Measurements from ENCODE around the gene WDR72. TPM values are rescaled to one million over a fixed set of nuclear protein-coding genes. Genes with fewer than 3 reads are reported as not detected.

Gene WDR72
- total RNA-seq, 1 experiment from 2014 or later: 0.17 TPM

DNA sequence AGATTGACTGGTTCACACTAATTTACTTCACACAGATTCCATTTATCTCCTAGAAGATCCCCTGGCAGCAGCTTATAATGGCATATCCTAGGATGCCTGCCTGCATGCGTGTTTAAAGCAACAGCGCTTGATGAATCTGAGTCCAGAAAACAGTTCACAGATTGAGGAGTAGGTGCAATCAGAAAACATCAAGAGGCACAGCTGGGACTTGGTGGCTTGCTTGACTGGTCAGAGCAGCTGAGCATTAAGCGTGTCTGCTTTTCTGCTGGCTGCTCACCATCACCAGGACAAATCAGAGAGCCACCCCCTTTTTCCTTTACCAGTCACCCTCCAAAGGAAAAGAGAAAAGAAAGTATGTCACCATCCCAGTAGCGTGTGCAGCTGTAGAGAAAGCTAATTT is 223.6 kb downstream of the WDR72 start:
- no peak for DNase-seq (ENCODE audit: low read depth)

DNA sequence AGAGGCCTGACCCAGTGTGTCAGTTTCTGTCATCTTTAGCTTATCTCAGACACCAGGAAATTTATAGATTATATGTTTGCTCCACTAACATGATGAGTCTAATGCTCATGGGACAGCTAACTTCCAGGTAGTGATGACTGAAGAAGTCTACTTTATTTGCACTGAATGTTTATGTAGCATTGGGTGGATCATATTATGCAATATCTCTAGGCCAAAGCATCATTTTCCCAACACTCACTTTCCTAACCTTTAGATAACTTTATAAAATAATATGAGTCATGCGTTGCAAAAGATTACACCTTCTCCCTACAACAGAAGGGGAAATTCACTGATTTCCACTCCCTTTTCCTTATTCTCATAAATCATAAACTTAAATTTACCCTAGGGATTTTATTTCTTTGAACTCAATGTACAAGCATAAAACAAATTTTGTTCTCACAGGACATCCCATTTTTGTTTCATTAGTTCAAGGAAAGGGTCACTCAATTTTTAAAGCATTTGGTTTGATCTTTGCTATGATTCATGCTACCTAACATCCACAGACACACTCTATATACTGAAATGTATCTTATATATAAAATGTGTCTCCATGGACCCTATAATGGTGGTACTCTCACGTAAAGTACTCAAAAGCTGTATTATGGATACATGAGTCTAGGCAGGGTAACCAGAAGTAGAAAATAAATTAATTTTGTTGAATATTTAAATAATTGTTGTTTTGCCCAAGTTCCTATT is 225.2 kb downstream of the WDR72 start:
- no peak for DNase-seq (ENCODE audit: low read depth)

- no peak for DNase-seq (ENCODE audit: low read depth)
Measured at GRCh38 chr15:53530761-53531160, 228.7 kb downstream of the WDR72 start.

GRCh38 chr15:53527996-53528395 is 231.5 kb downstream of the WDR72 start:
- DNase-seq (ENCODE audit: low read depth): no peak

GRCh38 chr15:53525894-53526293 is 233.6 kb downstream of the WDR72 start:
- DNase-seq (ENCODE audit: low read depth): no peak

- DNase-seq (ENCODE audit: low read depth): no peak
Measured at GRCh38 chr15:53522991-53523390, 236.5 kb downstream of the WDR72 start.

DNA sequence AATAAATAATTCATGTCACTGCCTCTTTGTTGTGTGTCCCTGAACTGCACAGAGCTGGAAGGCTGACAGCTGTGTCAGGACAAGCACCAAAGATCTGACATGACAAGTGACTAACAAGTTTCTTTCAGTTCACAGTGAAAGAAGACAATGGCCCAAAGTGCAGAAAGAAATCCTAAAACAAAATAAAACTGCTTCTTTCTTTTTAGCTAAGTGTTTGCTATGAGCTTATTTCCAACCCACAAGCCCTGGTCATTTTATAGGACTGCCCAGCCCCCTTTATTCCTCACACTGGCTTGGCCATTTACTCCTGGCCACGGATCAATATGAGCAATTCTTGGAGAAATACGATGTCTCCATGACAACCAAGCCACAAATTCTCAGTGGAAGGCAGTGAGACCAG is 238.5 kb downstream of the WDR72 start:
- DNase-seq (ENCODE audit: low read depth): no peak

GRCh38 chr15:53513431-53513830 is 246.0 kb downstream of the WDR72 start:
- no peak for DNase-seq (ENCODE audit: low read depth)

GRCh38 chr15:53512029-53512428 is 247.4 kb downstream of the WDR72 start:
- no peak for DNase-seq (ENCODE audit: low read depth)

- DNase-seq (ENCODE audit: low read depth): no peak
Measured at GRCh38 chr15:53511175-53511574, 248.3 kb downstream of the WDR72 start.

DNA sequence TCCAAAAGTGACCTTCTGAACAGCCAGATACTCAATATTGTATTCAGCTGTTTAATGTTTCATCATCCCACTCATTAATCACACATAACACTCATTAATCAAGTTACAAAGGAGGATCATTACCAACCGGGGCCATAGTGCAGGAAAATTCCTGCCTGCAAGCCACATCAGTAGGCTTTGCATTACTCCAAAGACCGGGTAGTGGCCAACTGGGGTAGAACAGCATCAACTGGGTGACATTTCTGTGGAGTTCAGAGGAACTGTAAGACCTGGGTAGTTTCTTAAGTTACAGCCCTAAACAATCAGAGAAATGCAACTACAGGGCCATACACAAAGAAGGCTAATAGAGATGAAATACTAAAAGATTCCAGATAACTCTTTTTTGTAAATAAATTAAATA is 253.1 kb downstream of the WDR72 start:
- DNase-seq (ENCODE audit: low read depth): no peak

DNA sequence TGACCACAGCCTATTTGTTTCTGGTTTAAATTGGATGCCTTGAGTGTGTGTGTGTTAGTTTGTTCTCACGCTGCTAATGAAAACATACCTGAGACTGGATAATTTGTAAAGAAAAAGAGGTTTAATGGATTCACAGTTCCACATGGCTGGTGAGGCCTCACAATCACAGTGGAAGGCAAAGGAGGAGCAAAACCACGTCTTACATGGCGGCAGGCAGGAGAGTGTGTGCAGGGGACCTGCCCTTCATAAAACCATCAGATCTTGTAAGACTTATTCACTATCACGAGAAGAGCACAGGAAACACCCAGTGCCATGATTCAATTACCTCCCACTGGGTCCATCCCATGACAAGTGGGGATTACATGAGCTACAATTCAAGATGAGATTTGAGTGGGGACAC is 260.5 kb downstream of the WDR72 start:
- no peak for DNase-seq (ENCODE audit: low read depth)

DNA sequence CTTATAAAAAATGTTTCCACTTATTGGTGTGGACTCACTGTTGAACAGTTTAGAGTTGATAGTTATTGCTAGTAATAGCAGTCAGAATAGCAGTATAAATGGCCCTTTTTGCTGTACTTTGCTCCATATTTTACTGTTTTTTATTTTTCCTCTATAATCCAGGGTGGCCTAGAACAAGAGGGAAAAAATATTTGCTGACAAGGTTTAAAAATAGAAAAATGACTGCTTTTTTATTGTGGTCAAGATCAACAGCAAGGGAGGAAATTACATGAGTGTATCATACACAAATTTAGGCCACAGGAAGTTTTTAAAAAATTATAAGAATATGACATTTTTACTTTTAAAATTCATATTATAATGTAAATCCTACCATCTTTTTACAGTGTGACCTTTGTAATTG is 269.1 kb downstream of the WDR72 start:
- no peak for DNase-seq (ENCODE audit: low read depth)

GRCh38 chr15:53482055-53482454 is 277.4 kb downstream of the WDR72 start:
- no peak for DNase-seq (ENCODE audit: low read depth)

GRCh38 chr15:53477981-53478766 is 281.3 kb downstream of the WDR72 start:
- DNase-seq (ENCODE audit: low read depth): no peak

DNA sequence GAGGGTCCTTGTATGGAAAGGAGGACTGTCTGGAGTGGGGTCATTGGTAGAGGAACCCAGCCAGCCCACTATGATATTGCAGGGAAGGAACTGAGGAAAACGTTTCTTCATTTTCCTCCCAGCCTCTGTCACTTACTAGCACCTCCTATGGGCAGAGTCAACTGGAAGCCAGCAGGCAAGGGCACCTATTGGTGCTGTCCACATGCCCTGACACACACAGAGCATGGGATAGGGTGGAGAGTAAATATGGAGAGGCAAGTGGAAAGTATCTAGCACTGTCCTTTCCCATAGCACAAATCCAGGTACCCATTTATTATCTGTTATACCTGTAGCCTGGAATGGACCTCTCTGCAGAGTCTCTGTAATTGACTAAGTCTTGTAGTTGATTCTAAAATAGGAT is 285.6 kb downstream of the WDR72 start:
- no peak for DNase-seq (ENCODE audit: low read depth)

GRCh38 chr15:53473435-53473834 is 286.0 kb downstream of the WDR72 start:
- no peak for DNase-seq (ENCODE audit: low read depth)

GRCh38 chr15:53472883-53473282 is 286.6 kb downstream of the WDR72 start:
- DNase-seq (ENCODE audit: low read depth): no peak

DNA sequence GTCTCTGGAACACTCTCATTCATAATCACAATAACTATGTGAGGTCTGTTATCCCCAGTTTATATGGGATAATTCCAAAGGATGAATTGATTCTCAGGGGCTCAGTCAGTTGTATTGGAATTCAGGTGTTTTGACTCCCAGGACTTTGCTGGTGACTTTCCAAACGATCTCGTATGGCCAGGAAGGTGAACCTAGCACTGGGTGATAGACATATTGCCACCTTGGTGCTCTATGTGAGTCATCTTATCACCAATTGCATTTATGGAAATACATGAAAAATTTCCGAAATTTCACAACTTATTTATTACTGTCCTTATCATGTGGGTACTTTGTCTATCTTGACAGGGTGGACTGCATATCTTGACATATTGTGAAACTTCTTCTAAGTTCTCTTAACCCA is 287.3 kb downstream of the WDR72 start:
- DNase-seq (ENCODE audit: low read depth): no peak

- DNase-seq (ENCODE audit: low read depth): no peak
Measured at GRCh38 chr15:53470743-53471142, 288.7 kb downstream of the WDR72 start.

GRCh38 chr15:53469422-53469821 is 290.0 kb downstream of the WDR72 start:
- DNase-seq (ENCODE audit: low read depth): no peak

Data from Daoy (cell line).